GM23248 (cell line): ENCODE data around the gene RNF151. TPM values are rescaled to one million over a fixed set of nuclear protein-coding genes. Genes with fewer than 3 reads are reported as not detected.

Experiments
- DNase-seq: peaks from one replicate; pipeline ENCODE4 v3.0.0-alpha.2; 2015
- H2AFZ ChIP-seq: fragments of 200-600 bp; sonication (generic); 2 replicates; pipeline ENCODE4 v1.6.1; 2016; ENCODE audit warnings: antibody characterized with exemption
- H3F3A ChIP-seq: fragments of 200-600 bp; sonication (generic); 2 replicates; pipeline ENCODE4 v1.6.1; 2016; ENCODE audit warnings: mild to moderate bottlenecking, antibody characterized with exemption, mixed run types; ENCODE audit not compliant: insufficient read depth
- H3K27ac ChIP-seq: fragments of 200-600 bp; sonication (generic); 2 replicates; pipeline ENCODE4 v1.5.1; 2016; ENCODE audit warnings: mild to moderate bottlenecking
- H3K27me3 ChIP-seq: fragments of 200-600 bp; sonication (generic); replicated peaks from 2 replicates; pipeline ENCODE4 v1.6.1; 2016; ENCODE audit warnings: mild to moderate bottlenecking; ENCODE audit not compliant: insufficient read depth
- H3K36me3 ChIP-seq: fragments of 200-600 bp; sonication (generic); 2 replicates; pipeline ENCODE4 v1.6.1; 2016; ENCODE audit warnings: low read depth, mild to moderate bottlenecking
- H3K4me1 ChIP-seq: fragments of 200-600 bp; sonication (generic); 2 replicates; pipeline ENCODE4 v1.6.1; 2016; ENCODE audit warnings: mild to moderate bottlenecking; ENCODE audit not compliant: insufficient read depth
- H3K4me2 ChIP-seq: fragments of 200-600 bp; sonication (generic); one replicate; pipeline ENCODE4 v1.6.1; 2016; ENCODE audit warnings: mild to moderate bottlenecking; ENCODE audit not compliant: unreplicated experiment
- H3K4me3 ChIP-seq: fragments of 200-600 bp; sonication (generic); 2 replicates; pipeline ENCODE4 v1.5.1; 2016; ENCODE audit warnings: mild to moderate bottlenecking
- H3K79me2 ChIP-seq: fragments of 200-600 bp; sonication (generic); 2 replicates; pipeline ENCODE4 v1.6.1; 2016; ENCODE audit warnings: mild to moderate bottlenecking; ENCODE audit not compliant: insufficient read depth
- H3K9ac ChIP-seq: fragments of 200-600 bp; sonication (generic); 2 replicates; pipeline ENCODE4 v1.6.1; 2016; ENCODE audit warnings: mild to moderate bottlenecking
- H3K9me2 ChIP-seq: fragments of 200-600 bp; sonication (generic); 2 replicates; pipeline ENCODE4 v1.6.1; 2016; ENCODE audit warnings: mixed run types, mild to moderate bottlenecking, moderate library complexity; ENCODE audit not compliant: insufficient read depth
- H3K9me3 ChIP-seq: fragments of 200-600 bp; sonication (generic); one replicate; pipeline ENCODE4 v1.6.1; 2017; ENCODE audit warnings: low read depth
- H4K20me1 ChIP-seq: fragments of 200-600 bp; sonication (generic); 2 replicates; pipeline ENCODE4 v1.6.0; 2016; ENCODE audit not compliant: insufficient read depth
- EZH2 ChIP-seq: fragments of 200-600 bp; sonication (generic); IDR thresholded peaks from 2 replicates; pipeline ENCODE4 v1.6.1; 2018; ENCODE audit warnings: antibody characterized with exemption, mild to moderate bottlenecking; ENCODE audit not compliant: insufficient read depth, poor library complexity, severe bottlenecking
- EZH2phosphoT487 ChIP-seq: fragments of 200-600 bp; sonication (generic); IDR thresholded peaks from 2 replicates; pipeline ENCODE4 v1.6.1; 2018; ENCODE audit warnings: antibody characterized with exemption, moderate library complexity, mild to moderate bottlenecking, low read depth; ENCODE audit not compliant: insufficient read depth
- WGBS, 2 experiments: methylation state at CpG; one replicate each; pipeline ENCODE4 v1.1.6; 2015 to 2017; ENCODE audit warnings: low lambda C conversion rate in 2 of 2, low coverage in 1 of 2; ENCODE audit errors: missing lambda C conversion rate in 2 of 2; 5-methylcytosine and 5-hydroxymethylcytosine counted together
- in situ Hi-C: fragments of 300-500 bp; cut with MboI; formaldehyde crosslinking; loops from 2 replicates; pipeline ENCODE4 v1.15.0; 2020
- polyA plus RNA-seq: library from polyadenylated mRNA; unstranded; fragments of >200 nt; fragmentation: Nextera tagmentation; extraction: Ambion mirVana; gene quantifications from 2 replicates; pipeline ENCODE4 v1.2.1, GENCODE V29; 2016
- total RNA-seq: library from RNA; depleted of rRNA; stranded (reverse); fragments of >200 nt; shearing (Covaris generic); gene quantifications from 2 replicates; pipeline ENCODE4 v1.2.3, GENCODE V29; 2014

RNF151 gene
- total and polyA plus RNA-seq, 2 experiments from 2014 or later, result 0.25 TPM; not detected in 1

GRCh38 chr16:1989209-1990100, 22.8 kb downstream of the RNF151 start, which contains the start of gene SYNGR3:
Gene SYNGR3 (plus strand): TSS chr16:1989970. CDS start chr16:1990103, 133 bp downstream.
- Histone ChIP-seq H3K4me2 (no peak within 1 kb of the TSS), H4K20me1 (no peaks in the 10 kb centered on the region), H3K4me3 (no peak within 1 kb of the TSS), H3K36me3 (no peaks in the 10 kb centered on the region), H3K9me2 (no peaks in the 10 kb centered on the region), H2AFZ (no peak within 1 kb of the TSS), H3K79me2 (peaks cover 9% of the 10 kb centered on the region; the same call in 1 of the 2 replicates), H3K9ac (no peak within 1 kb of the TSS), H3K27me3 (peaks cover 21% of the 10 kb centered on the region; the same call in 1 of the 2 replicates), H3K9me3 (no peaks in the 10 kb centered on the region), H3K4me1 (no peaks in the 10 kb centered on the region), H3F3A (peaks cover 10% of the 10 kb centered on the region; the same call in 1 of the 2 replicates), H3K27ac (no peak within 1 kb of the TSS)
- TF ChIP-seq EZH2 (peak; percentile 75), EZH2phosphoT487 (no peak)
- in situ Hi-C loops, result no loop called here
- whole genome bisulfite sequencing, 2 experiments, result 5 to 10% methylated on average over 32 to 50 of the region's 67 CpGs
- peak; percentile 66 for DNase-seq

GRCh38 chr16:1990101-1990350, 23.4 kb downstream of the RNF151 start:
- no peaks in the 10 kb centered on the region for H3K9me3 ChIP-seq
- H4K20me1 ChIP-seq, result no peaks in the 10 kb centered on the region
- TF ChIP-seq EZH2, result no peak
- TF ChIP-seq EZH2phosphoT487, result no peak
- H3K27ac ChIP-seq, result no peak overlapping the region
- H3K4me3 ChIP-seq, result no peak overlapping the region
- H3F3A ChIP-seq, result peaks cover 10% of the 10 kb centered on the region; the same call in 1 of the 2 replicates
- no peaks in the 10 kb centered on the region for H3K36me3 ChIP-seq
- H3K9me2 ChIP-seq, result no peaks in the 10 kb centered on the region
- no peak overlapping the region for H3K9ac ChIP-seq
- peaks cover 8% of the 10 kb centered on the region; the same call in 1 of the 2 replicates for H3K79me2 ChIP-seq
- no peaks in the 10 kb centered on the region for H3K4me1 ChIP-seq
- no peak overlapping the region for H2AFZ ChIP-seq
- WGBS, 2 experiments, result 0 to 10% methylated on average over 7 to 23 of the region's 25 CpGs
- in situ Hi-C loops, result no loop called here
- H3K27me3 ChIP-seq, result peaks cover 21% of the 10 kb centered on the region; the same call in 1 of the 2 replicates
- no peak for DNase-seq
- no peak overlapping the region for H3K4me2 ChIP-seq

GRCh38 chr16:1990351-1991134, 23.9 kb downstream of the RNF151 start:
- H3K27ac ChIP-seq, result no peak overlapping the region
- DNase-seq, result no peak
- H3K4me3 ChIP-seq, result no peak overlapping the region
- peaks cover 15% of the 10 kb centered on the region for H3F3A ChIP-seq
- no peaks in the 10 kb centered on the region for H3K36me3 ChIP-seq
- H3K4me1 ChIP-seq, result no peaks in the 10 kb centered on the region
- no peak overlapping the region for H3K9ac ChIP-seq
- peaks cover 3% of the 10 kb centered on the region; the same call in 1 of the 2 replicates for H3K79me2 ChIP-seq
- peaks cover 21% of the 10 kb centered on the region; the same call in 1 of the 2 replicates for H3K27me3 ChIP-seq
- no peaks in the 10 kb centered on the region for H3K9me2 ChIP-seq
- WGBS, 2 experiments, result 7 to 10% methylated on average over 37 to 50 of the region's 50 CpGs
- H3K4me2 ChIP-seq, result no peak overlapping the region
- H2AFZ ChIP-seq, result no peak overlapping the region
- in situ Hi-C loops, result no loop called here
- no peaks in the 10 kb centered on the region for H4K20me1 ChIP-seq
- H3K9me3 ChIP-seq, result no peaks in the 10 kb centered on the region
- TF ChIP-seq EZH2 (peak; percentile 96), EZH2phosphoT487 (0 out of 2 replicates have a peak, but pooled peaks have one; percentile 41)

GRCh38 chr16:1991135-1991551, 24.5 kb downstream of the RNF151 start:
- peaks cover 21% of the 10 kb centered on the region; the same call in 1 of the 2 replicates for H3K27me3 ChIP-seq
- no peak overlapping the region for H3K4me3 ChIP-seq
- no peaks in the 10 kb centered on the region for H4K20me1 ChIP-seq
- H3K9me2 ChIP-seq, result no peaks in the 10 kb centered on the region
- 16 to 24% methylated on average over 13 to 18 of the region's 18 CpGs for WGBS, 2 experiments
- H3K27ac ChIP-seq, result no peak overlapping the region
- no peak for DNase-seq
- in situ Hi-C loops, result no loop called here
- H3K9me3 ChIP-seq, result no peaks in the 10 kb centered on the region
- H3K79me2 ChIP-seq, result no peaks in the 10 kb centered on the region
- H3F3A ChIP-seq, result peaks cover 21% of the 10 kb centered on the region
- no peaks in the 10 kb centered on the region for H3K36me3 ChIP-seq
- no peak for TF ChIP-seq EZH2
- no peak for TF ChIP-seq EZH2phosphoT487
- H3K4me2 ChIP-seq, result no peak overlapping the region
- peaks cover 5% of the 10 kb centered on the region; the same call in 1 of the 2 replicates for H3K4me1 ChIP-seq
- H2AFZ ChIP-seq, result no peak overlapping the region
- H3K9ac ChIP-seq, result no peak overlapping the region
